ENCODE results near the gene PPP1R3G.
"Not testable (repeated sequence)": the region's sequence is repeated elsewhere in the genome, so short reads cannot be mapped to it uniquely, and the experiment has no call there.

PPP1R3G gene

DNA sequence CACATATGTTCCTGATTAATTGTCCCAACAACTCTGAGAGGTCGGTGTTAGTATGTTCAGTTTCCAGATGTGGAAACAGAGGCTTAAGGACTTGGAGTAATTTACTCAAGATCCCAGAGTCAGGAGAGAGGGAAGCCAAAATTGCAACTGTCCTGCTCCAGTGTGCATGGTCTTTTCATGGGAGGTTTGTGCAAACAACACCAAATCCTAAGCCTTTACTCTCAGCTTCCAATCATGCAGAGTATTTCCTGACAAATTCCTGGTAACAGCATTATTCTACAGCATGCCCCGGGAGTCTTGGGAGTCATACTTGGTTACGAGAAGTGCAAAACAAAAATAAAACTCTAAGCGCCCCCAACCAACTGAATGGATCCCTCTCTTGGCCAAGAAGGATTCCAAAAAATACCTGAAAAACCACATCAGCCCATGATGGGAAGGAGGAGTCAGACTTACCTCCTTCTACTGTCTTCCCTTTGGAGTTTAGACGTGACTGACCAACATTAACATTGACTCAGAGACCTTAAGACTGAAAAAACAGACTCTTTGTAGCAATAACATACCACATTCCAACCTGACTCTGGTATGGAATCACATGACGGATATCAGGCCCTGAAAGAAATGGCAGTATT lies 30.8 kb upstream of the PPP1R3G start:
- Histone ChIP-seq H3K9ac (ENCODE audit: low read depth, low read length) (no peak overlapping the region), H3K4me1 (ENCODE audit: control insufficient read depth, insufficient read depth, low read length) (peaks cover 10% of the 10 kb centered on the region), H3K9me3 (ENCODE audit: control insufficient read depth, insufficient read depth, low read length) (peaks cover 12% of the 10 kb centered on the region; the same call in 1 of the 2 replicates)

GRCh38 chr6:5055118-5055517 lies 30.0 kb upstream of the PPP1R3G start:
- H3K9ac ChIP-seq (ENCODE audit: low read depth, low read length) = no peak overlapping the region
- peaks cover 12% of the 10 kb centered on the region; the same call in 1 of the 2 replicates for H3K9me3 ChIP-seq (ENCODE audit: control insufficient read depth, insufficient read depth, low read length)
- H3K4me1 ChIP-seq (ENCODE audit: control insufficient read depth, insufficient read depth, low read length) = peaks cover 10% of the 10 kb centered on the region
- H3K36me3 ChIP-seq (ENCODE audit: control insufficient read depth, insufficient read depth, low read length) = no peaks in the 10 kb centered on the region
- no peaks in the 10 kb centered on the region for H3K27me3 ChIP-seq (ENCODE audit: control insufficient read depth, insufficient read depth, low read length)
- H3K4me3 ChIP-seq (ENCODE audit: low read depth, low read length) = no peak overlapping the region
- no peak overlapping the region for H3K27ac ChIP-seq (ENCODE audit: low read depth, low read length)

More for the DNA sequence above, 30.8 kb upstream of the PPP1R3G start:
- no peaks in the 10 kb centered on the region for H3K27me3 ChIP-seq (ENCODE audit: control insufficient read depth, insufficient read depth, low read length)
- H3K27ac ChIP-seq (ENCODE audit: low read depth, low read length) = no peak overlapping the region
- H3K4me3 ChIP-seq (ENCODE audit: low read depth, low read length) = no peak overlapping the region
- H3K36me3 ChIP-seq (ENCODE audit: control insufficient read depth, insufficient read depth, low read length) = no peaks in the 10 kb centered on the region

- Histone ChIP-seq H3K9me3 (ENCODE audit: control insufficient read depth, insufficient read depth, low read length) (0 out of 2 replicates have a peak, but pooled peaks cover 3% of the 10 kb centered on the region), H3K9ac (ENCODE audit: low read depth, low read length) (no peak overlapping the region), H3K4me3 (ENCODE audit: low read depth, low read length) (no peak overlapping the region), H3K36me3 (ENCODE audit: control insufficient read depth, insufficient read depth, low read length) (no peaks in the 10 kb centered on the region), H3K27ac (ENCODE audit: low read depth, low read length) (no peak overlapping the region), H3K27me3 (ENCODE audit: control insufficient read depth, insufficient read depth, low read length) (no peaks in the 10 kb centered on the region), H3K4me1 (ENCODE audit: control insufficient read depth, insufficient read depth, low read length) (peaks cover 10% of the 10 kb centered on the region)
These were observed 26.9 kb upstream of the PPP1R3G start for GRCh38 chr6:5058254-5058653.

DNA sequence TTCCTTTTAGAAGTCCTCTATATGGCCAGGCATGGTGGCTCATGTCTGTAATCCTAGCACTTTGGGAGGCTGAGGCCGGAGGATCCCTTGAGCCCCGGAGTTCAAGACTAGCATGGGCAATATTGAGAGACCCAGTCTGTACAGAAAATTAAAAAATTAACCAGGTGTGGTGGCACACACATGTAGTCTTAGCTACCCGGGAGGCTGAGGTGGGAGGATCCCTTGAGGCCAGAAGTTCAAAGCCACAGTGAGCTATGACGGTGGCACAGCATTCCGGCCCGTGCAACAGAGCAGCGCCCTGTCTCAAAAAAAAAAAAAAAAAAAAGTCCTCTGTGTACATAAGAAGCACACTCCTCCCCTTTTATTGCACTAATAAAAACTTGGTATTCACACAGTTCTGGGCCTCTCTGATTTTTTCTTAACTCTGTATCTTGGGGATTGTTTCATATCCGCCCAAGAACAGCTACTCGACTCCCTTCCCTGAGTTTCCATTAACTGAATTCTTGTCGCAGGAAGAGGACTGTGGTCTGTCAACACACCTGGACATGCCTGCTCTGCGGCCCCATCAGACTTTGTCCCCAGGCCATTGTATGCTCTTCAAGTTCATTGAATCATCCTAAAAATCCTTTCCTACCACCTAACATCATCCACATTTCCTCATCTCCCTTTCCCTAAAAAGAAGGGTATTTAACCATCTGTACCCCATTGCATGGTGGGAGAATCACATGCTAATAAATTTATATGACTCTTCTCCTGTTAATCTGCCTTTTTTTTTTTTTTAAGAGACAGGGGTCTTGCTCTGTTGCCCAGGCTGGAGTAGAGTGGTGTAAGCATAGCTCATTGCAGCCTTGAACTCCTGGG lies 25.9 kb upstream of the PPP1R3G start:
- 0 out of 2 replicates have a peak, but pooled peaks cover 3% of the 10 kb centered on the region for H3K9me3 ChIP-seq (ENCODE audit: control insufficient read depth, insufficient read depth, low read length)
- H3K4me3 ChIP-seq (ENCODE audit: low read depth, low read length) = no peak overlapping the region
- H3K27ac ChIP-seq (ENCODE audit: low read depth, low read length) = no peak overlapping the region
- H3K27me3 ChIP-seq (ENCODE audit: control insufficient read depth, insufficient read depth, low read length) = no peaks in the 10 kb centered on the region
- peaks cover 9% of the 10 kb centered on the region for H3K4me1 ChIP-seq (ENCODE audit: control insufficient read depth, insufficient read depth, low read length)
- no peaks in the 10 kb centered on the region for H3K36me3 ChIP-seq (ENCODE audit: control insufficient read depth, insufficient read depth, low read length)
- no peak overlapping the region for H3K9ac ChIP-seq (ENCODE audit: low read depth, low read length)

GRCh38 chr6:5060439-5060838 lies 24.7 kb upstream of the PPP1R3G start:
- H3K4me3 ChIP-seq (ENCODE audit: low read depth, low read length); H3K36me3 ChIP-seq (ENCODE audit: control insufficient read depth, insufficient read depth, low read length); H3K9me3 ChIP-seq (ENCODE audit: control insufficient read depth, insufficient read depth, low read length); H3K4me1 ChIP-seq (ENCODE audit: control insufficient read depth, insufficient read depth, low read length); H3K27ac ChIP-seq (ENCODE audit: low read depth, low read length); H3K9ac ChIP-seq (ENCODE audit: low read depth, low read length); H3K27me3 ChIP-seq (ENCODE audit: control insufficient read depth, insufficient read depth, low read length): not testable (repeated sequence)

DNA sequence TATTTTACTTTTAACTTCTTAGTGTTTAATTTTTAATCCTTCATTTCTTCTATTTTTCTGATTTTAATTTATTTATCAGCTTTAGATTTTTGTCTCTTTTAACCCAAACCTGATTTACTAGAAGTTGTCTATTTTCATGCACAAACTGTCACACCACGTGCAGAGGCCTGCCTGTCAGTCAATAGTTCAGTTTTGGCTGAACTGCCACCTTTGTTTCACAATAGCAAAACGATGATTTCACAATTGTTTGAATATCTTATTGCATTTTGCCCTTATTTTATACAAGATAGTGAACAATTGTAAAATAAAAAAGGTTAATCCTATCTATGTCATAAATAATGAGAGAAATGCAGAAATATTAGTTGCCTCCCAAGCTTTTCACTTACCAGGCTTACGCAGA lies 24.0 kb upstream of the PPP1R3G start:
- H3K4me3 ChIP-seq (ENCODE audit: low read depth, low read length) = no peak overlapping the region
- H3K27me3 ChIP-seq (ENCODE audit: control insufficient read depth, insufficient read depth, low read length) = no peaks in the 10 kb centered on the region
- H3K9ac ChIP-seq (ENCODE audit: low read depth, low read length) = no peak overlapping the region
- no peaks in the 10 kb centered on the region for H3K36me3 ChIP-seq (ENCODE audit: control insufficient read depth, insufficient read depth, low read length)
- H3K9me3 ChIP-seq (ENCODE audit: control insufficient read depth, insufficient read depth, low read length) = no peaks in the 10 kb centered on the region
- H3K27ac ChIP-seq (ENCODE audit: low read depth, low read length) = no peak overlapping the region
- H3K4me1 ChIP-seq (ENCODE audit: control insufficient read depth, insufficient read depth, low read length) = peaks cover 4% of the 10 kb centered on the region; the same call in 1 of the 2 replicates

DNA sequence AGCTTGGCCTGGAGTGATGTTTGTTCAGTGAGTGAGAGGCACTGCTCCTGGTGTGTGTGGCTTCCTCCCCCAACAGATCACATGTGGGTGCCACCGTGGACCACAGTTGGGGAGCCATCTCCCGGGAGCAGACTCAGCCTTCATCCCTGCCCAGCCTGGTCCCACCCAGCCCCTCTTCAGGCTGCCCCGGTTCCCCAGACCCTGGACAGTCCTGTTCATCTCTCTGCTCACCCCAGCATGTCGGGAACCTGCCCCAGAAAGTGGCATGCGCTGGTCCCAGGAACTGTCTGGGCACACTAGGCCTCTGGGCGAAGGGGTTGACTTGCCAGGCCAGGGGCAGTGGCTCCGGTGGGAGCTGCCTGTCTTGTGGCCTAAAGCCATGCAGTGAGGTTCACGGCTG lies 21.5 kb upstream of the PPP1R3G start:
- H3K9me3 ChIP-seq (ENCODE audit: control insufficient read depth, insufficient read depth, low read length) = no peaks in the 10 kb centered on the region
- H3K9ac ChIP-seq (ENCODE audit: low read depth, low read length) = no peak overlapping the region
- H3K4me3 ChIP-seq (ENCODE audit: low read depth, low read length) = no peak overlapping the region
- no peaks in the 10 kb centered on the region for H3K36me3 ChIP-seq (ENCODE audit: control insufficient read depth, insufficient read depth, low read length)
- H3K27ac ChIP-seq (ENCODE audit: low read depth, low read length) = no peak overlapping the region
- H3K4me1 ChIP-seq (ENCODE audit: control insufficient read depth, insufficient read depth, low read length) = no peaks in the 10 kb centered on the region
- H3K27me3 ChIP-seq (ENCODE audit: control insufficient read depth, insufficient read depth, low read length) = no peaks in the 10 kb centered on the region

GRCh38 chr6:5066456-5067093 lies 18.6 kb upstream of the PPP1R3G start:
- Histone ChIP-seq H3K36me3 (ENCODE audit: control insufficient read depth, insufficient read depth, low read length) (no peaks in the 10 kb centered on the region), H3K27me3 (ENCODE audit: control insufficient read depth, insufficient read depth, low read length) (no peaks in the 10 kb centered on the region), H3K9me3 (ENCODE audit: control insufficient read depth, insufficient read depth, low read length) (no peaks in the 10 kb centered on the region), H3K4me1 (ENCODE audit: control insufficient read depth, insufficient read depth, low read length) (no peaks in the 10 kb centered on the region), H3K27ac (ENCODE audit: low read depth, low read length) (no peak overlapping the region), H3K4me3 (ENCODE audit: low read depth, low read length) (no peak overlapping the region), H3K9ac (ENCODE audit: low read depth, low read length) (no peak overlapping the region)

- no peaks in the 10 kb centered on the region for H3K36me3 ChIP-seq (ENCODE audit: control insufficient read depth, insufficient read depth, low read length)
- no peak overlapping the region for H3K9ac ChIP-seq (ENCODE audit: low read depth, low read length)
- no peaks in the 10 kb centered on the region for H3K9me3 ChIP-seq (ENCODE audit: control insufficient read depth, insufficient read depth, low read length)
These were observed 17.8 kb upstream of the PPP1R3G start for GRCh38 chr6:5067305-5067704.

DNA sequence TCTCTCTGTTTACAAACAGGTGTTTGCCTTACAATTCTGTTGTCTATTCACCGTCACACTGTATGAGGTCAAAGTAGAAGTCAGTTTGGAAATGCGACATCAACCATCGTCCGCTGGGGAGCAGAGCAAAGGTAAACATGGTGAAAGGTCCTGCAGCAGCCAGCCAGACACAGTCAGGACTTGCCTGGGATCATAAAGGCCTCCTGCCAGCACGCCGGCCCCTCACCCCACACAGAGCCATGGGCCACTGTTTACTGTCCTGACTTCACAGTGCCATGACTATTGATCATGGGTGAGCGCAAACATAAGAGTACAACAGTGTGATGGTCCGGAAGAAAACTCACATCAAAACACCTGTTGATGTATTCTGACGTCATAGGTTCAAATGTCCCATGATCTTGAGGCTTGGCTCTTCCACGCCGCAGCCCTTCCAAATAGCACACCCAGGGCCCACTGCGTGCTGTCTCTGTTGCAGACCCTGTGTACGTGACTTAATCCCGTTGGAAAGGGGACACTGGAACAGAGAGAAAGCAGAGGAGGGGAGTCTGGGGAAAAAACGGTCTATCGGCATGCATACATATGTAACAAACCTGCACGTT lies 16.9 kb upstream of the PPP1R3G start:
- H3K9ac ChIP-seq (ENCODE audit: low read depth, low read length) = no peak overlapping the region

More at GRCh38 chr6:5067305-5067704, 17.8 kb upstream of the PPP1R3G start:
- no peaks in the 10 kb centered on the region for H3K4me1 ChIP-seq (ENCODE audit: control insufficient read depth, insufficient read depth, low read length)
- no peaks in the 10 kb centered on the region for H3K27me3 ChIP-seq (ENCODE audit: control insufficient read depth, insufficient read depth, low read length)
- no peak overlapping the region for H3K4me3 ChIP-seq (ENCODE audit: low read depth, low read length)
- no peak overlapping the region for H3K27ac ChIP-seq (ENCODE audit: low read depth, low read length)

More for the DNA sequence above, 16.9 kb upstream of the PPP1R3G start:
- H3K9me3 ChIP-seq (ENCODE audit: control insufficient read depth, insufficient read depth, low read length) = no peaks in the 10 kb centered on the region
- no peaks in the 10 kb centered on the region for H3K27me3 ChIP-seq (ENCODE audit: control insufficient read depth, insufficient read depth, low read length)
- no peak overlapping the region for H3K27ac ChIP-seq (ENCODE audit: low read depth, low read length)
- H3K4me1 ChIP-seq (ENCODE audit: control insufficient read depth, insufficient read depth, low read length) = no peaks in the 10 kb centered on the region
- H3K36me3 ChIP-seq (ENCODE audit: control insufficient read depth, insufficient read depth, low read length) = no peaks in the 10 kb centered on the region
- no peak overlapping the region for H3K4me3 ChIP-seq (ENCODE audit: low read depth, low read length)
